Activated naive CD4-positive, alpha-beta T cell treated with anti-CD3 and anti-CD28 coated beads, Interleukin-2, amount 10 ng/mL, durations not matched to agents 7 days and 5 days (primary cell): ENCODE measurements around the gene LRRC75B.
"Not testable (repeated sequence)": the region's sequence is repeated elsewhere in the genome, so short reads cannot be mapped to it uniquely, and the experiment has no call there.

ENCODE experiments used
- CTCF ChIA-PET: fragments of 350-600 bp; sonication (Branson Sonifier 250); formaldehyde crosslinking; loops from one replicate; lab custom pipeline; 2021; ENCODE audit warnings: antibody characterized with exemption; lab: Charles Lee
- DNase-seq: peaks from one replicate; pipeline ENCODE4 v3.0.0-alpha.2; 2020
- H3K27ac Mint-ChIP-seq: one replicate; pipeline ENCODE4 v1.8.0; 2021; ENCODE audit warnings: mild to moderate bottlenecking, moderate library complexity, mixed read lengths
- H3K27me3 Mint-ChIP-seq: one replicate; pipeline ENCODE4 v1.8.0; 2021; ENCODE audit warnings: mild to moderate bottlenecking, mixed read lengths
- H3K36me3 Mint-ChIP-seq: one replicate; pipeline ENCODE4 v1.8.0; 2021; ENCODE audit warnings: mixed read lengths
- H3K4me1 Mint-ChIP-seq: one replicate; pipeline ENCODE4 v1.8.0; 2021; ENCODE audit warnings: mixed read lengths
- H3K4me3 Mint-ChIP-seq: one replicate; pipeline ENCODE4 v1.8.0; 2021; ENCODE audit warnings: mild to moderate bottlenecking, moderate library complexity, mixed read lengths
- H3K9me3 Mint-ChIP-seq: one replicate; pipeline ENCODE4 v1.8.0; 2021; ENCODE audit warnings: mixed read lengths

LRRC75B gene

GRCh38 chr22:24608327-24608726 lies 15.5 kb upstream of the LRRC75B start:
- peak overlapping the region; percentile 85 for H3K4me3 Mint-ChIP-seq
- H3K27me3 Mint-ChIP-seq, H3K36me3 Mint-ChIP-seq, H3K9me3 Mint-ChIP-seq, CTCF ChIA-PET, DNase-seq: not testable (repeated sequence)
- peaks cover 42% of the 10 kb centered on the region for H3K4me1 Mint-ChIP-seq
- peak overlapping the region; percentile 93 for H3K27ac Mint-ChIP-seq

- Mint-ChIP-seq H3K27ac (peak overlapping the region; percentile 93), H3K4me1 (peaks cover 46% of the 10 kb centered on the region), H3K4me3 (peak overlapping the region; percentile 85)
- H3K9me3 Mint-ChIP-seq, H3K36me3 Mint-ChIP-seq, H3K27me3 Mint-ChIP-seq, CTCF ChIA-PET: not testable (repeated sequence)
- DNase-seq, result peak; percentile 67
Observed at GRCh38 chr22:24607429-24607983, 14.6 kb upstream of the LRRC75B start.

- H3K9me3 Mint-ChIP-seq, DNase-seq, H3K36me3 Mint-ChIP-seq, H3K4me3 Mint-ChIP-seq, H3K27me3 Mint-ChIP-seq, CTCF ChIA-PET: not testable (repeated sequence)
- Mint-ChIP-seq H3K27ac (peak overlapping the region; percentile 79), H3K4me1 (peaks cover 57% of the 10 kb centered on the region)
Observed at GRCh38 chr22:24606340-24606739, 13.5 kb upstream of the LRRC75B start.

- Mint-ChIP-seq H3K4me3 (peak overlapping the region; percentile 19), H3K27ac (peak overlapping the region; percentile 89), H3K4me1 (peaks cover 63% of the 10 kb centered on the region)
- H3K9me3 Mint-ChIP-seq, H3K36me3 Mint-ChIP-seq, CTCF ChIA-PET, H3K27me3 Mint-ChIP-seq: not testable (repeated sequence)
- peak; percentile 41 for DNase-seq
Observed at GRCh38 chr22:24603770-24604629, 11.1 kb upstream of the LRRC75B start.

GRCh38 chr22:24602847-24603769 lies 10.2 kb upstream of the LRRC75B start, which contains the start of gene GGT1:
GGT1 (plus strand) TSS chr22:24603193; CDS start chr22:24611082, 7,889 bp downstream.
- H3K27ac Mint-ChIP-seq, result peak within 1 kb of the TSS; percentile 89
- H3K4me1 Mint-ChIP-seq, result peaks cover 55% of the 10 kb centered on the region
- H3K36me3 Mint-ChIP-seq, H3K9me3 Mint-ChIP-seq, DNase-seq, CTCF ChIA-PET, H3K27me3 Mint-ChIP-seq: not testable (repeated sequence)
- H3K4me3 Mint-ChIP-seq, result peak within 1 kb of the TSS; percentile 19

- DNase-seq, H3K4me3 Mint-ChIP-seq, H3K27me3 Mint-ChIP-seq, H3K36me3 Mint-ChIP-seq, H3K9me3 Mint-ChIP-seq, H3K27ac Mint-ChIP-seq, CTCF ChIA-PET: not testable (repeated sequence)
- peaks cover 46% of the 10 kb centered on the region for H3K4me1 Mint-ChIP-seq
Observed at GRCh38 chr22:24602105-24602749, 9.4 kb upstream of the LRRC75B start.

GRCh38 chr22:24601217-24602104 lies 8.6 kb upstream of the LRRC75B start:
- H3K27me3 Mint-ChIP-seq, result no peaks in the 10 kb centered on the region
- CTCF ChIA-PET, result interaction anchor here (1.2 kb wide), 1 partner anchor 34 kb away, joined by 4 read pairs; no protein-coding TSS in a partner anchor
- DNase-seq, result peak; percentile 46

GRCh38 chr22:24599958-24600715 lies 7.3 kb upstream of the LRRC75B start:
- CTCF ChIA-PET, result interaction anchor here (1.2 kb wide), 1 partner anchor 35 kb away, joined by 4 read pairs; no protein-coding TSS in a partner anchor
- not testable (repeated sequence) for H3K4me3 Mint-ChIP-seq, H3K27ac Mint-ChIP-seq

More at GRCh38 chr22:24601217-24602104, 8.6 kb upstream of the LRRC75B start:
- Mint-ChIP-seq H3K36me3 (no peaks in the 10 kb centered on the region), H3K9me3 (no peaks in the 10 kb centered on the region), H3K4me3 (no peak overlapping the region), H3K27ac (no peak overlapping the region), H3K4me1 (peaks cover 43% of the 10 kb centered on the region)

GRCh38 chr22:24599514-24599913 lies 6.6 kb upstream of the LRRC75B start:
- Mint-ChIP-seq H3K9me3 (no peaks in the 10 kb centered on the region), H3K4me1 (peaks cover 37% of the 10 kb centered on the region), H3K27ac (no peak overlapping the region), H3K36me3 (no peaks in the 10 kb centered on the region), H3K4me3 (no peak overlapping the region), H3K27me3 (peaks cover 4% of the 10 kb centered on the region)
- DNase-seq, result no peak
- CTCF ChIA-PET, result no interaction called here

More at GRCh38 chr22:24599958-24600715, 7.3 kb upstream of the LRRC75B start:
- H3K9me3 Mint-ChIP-seq, DNase-seq, H3K27me3 Mint-ChIP-seq, H3K36me3 Mint-ChIP-seq: not testable (repeated sequence)
- H3K4me1 Mint-ChIP-seq, result peaks cover 41% of the 10 kb centered on the region

GRCh38 chr22:24597076-24597475 lies 4.2 kb upstream of the LRRC75B start:
- DNase-seq, H3K4me3 Mint-ChIP-seq, H3K36me3 Mint-ChIP-seq, CTCF ChIA-PET, H3K9me3 Mint-ChIP-seq, H3K27ac Mint-ChIP-seq: not testable (repeated sequence)
- Mint-ChIP-seq H3K4me1 (peaks cover 22% of the 10 kb centered on the region), H3K27me3 (peaks cover 25% of the 10 kb centered on the region)

- Mint-ChIP-seq H3K27me3 (peaks cover 37% of the 10 kb centered on the region), H3K4me3 (no peak overlapping the region), H3K36me3 (no peaks in the 10 kb centered on the region), H3K9me3 (no peaks in the 10 kb centered on the region), H3K27ac (no peak overlapping the region), H3K4me1 (peaks cover 11% of the 10 kb centered on the region)
- no peak for DNase-seq
- CTCF ChIA-PET, result no interaction called here
Observed at GRCh38 chr22:24595863-24596262, 3.0 kb upstream of the LRRC75B start.

- peaks cover 8% of the 10 kb centered on the region for H3K4me1 Mint-ChIP-seq
- H3K36me3 Mint-ChIP-seq, result no peaks in the 10 kb centered on the region
- H3K9me3 Mint-ChIP-seq, result no peaks in the 10 kb centered on the region
- H3K27me3 Mint-ChIP-seq, result peaks cover 44% of the 10 kb centered on the region
- no peak for DNase-seq
- CTCF ChIA-PET, result no interaction called here
- H3K27ac Mint-ChIP-seq, result no peak overlapping the region
- no peak overlapping the region for H3K4me3 Mint-ChIP-seq
Observed at GRCh38 chr22:24595228-24595627, 2.4 kb upstream of the LRRC75B start.
